PC-3 (cell line): Measurements from ENCODE around the gene IRX4. TPM values are rescaled to one million over a fixed set of nuclear protein-coding genes. Genes with fewer than 3 reads are reported as not detected.

Source experiments
- ATAC-seq: fragments of 200-7000 bp; cut with Tn5 transposase; 2 replicates; pipeline ENCODE4 v1.9.1; 2020; ENCODE audit warnings: mild to moderate bottlenecking, moderate library complexity
- BruUV-seq: library from RNA; stranded (reverse); fragments of 400-500 nt; replicated peaks from 2 replicates; lab custom pipeline; 2021; lab: Mats Ljungman, UMichigan
- CTCF ChIA-PET: fragments of 300-600 bp; sonication (Branson Sonifier 250); formaldehyde crosslinking; loops from one replicate; lab custom pipeline; 2022; ENCODE audit warnings: antibody characterized with exemption; lab: Charles Lee
- POLR2A ChIA-PET: fragments of 300-600 bp; sonication (Branson Sonifier 250); formaldehyde crosslinking; loops from one replicate; lab custom pipeline; 2022; ENCODE audit warnings: antibody characterized with exemption; ENCODE audit not compliant: unreplicated experiment; lab: Charles Lee
- DNase-seq: peaks from one replicate; pipeline ENCODE4 v3.0.0-alpha.2; 2015
- H2AFZ ChIP-seq: fragments of 300-600 bp; sonication (generic); 2 replicates; pipeline ENCODE4 v1.6.0; 2016; ENCODE audit warnings: antibody characterized with exemption, low read length
- H3F3A ChIP-seq: fragments of 300-600 bp; sonication (generic); one replicate; pipeline ENCODE4 v1.6.0; 2017; ENCODE audit warnings: antibody characterized with exemption, low read length, control low read depth, mild to moderate bottlenecking; ENCODE audit not compliant: unreplicated experiment
- H3K27ac ChIP-seq: fragments of 300-600 bp; sonication (generic); 2 replicates; pipeline ENCODE4 v1.5.1; 2016; ENCODE audit warnings: mild to moderate bottlenecking, low read length
- H3K27me3 ChIP-seq: fragments of 300-600 bp; sonication (generic); 2 replicates; pipeline ENCODE4 v1.6.1; 2016; ENCODE audit warnings: low read length, mixed read lengths
- H3K36me3 ChIP-seq: fragments of 300-600 bp; sonication (generic); 2 replicates; pipeline ENCODE4 v1.6.1; 2016; ENCODE audit warnings: low read depth, mixed run types, low read length, mixed read lengths
- H3K4me1 ChIP-seq: fragments of 300-600 bp; sonication (generic); 2 replicates; pipeline ENCODE4 v1.5.1; 2016; ENCODE audit warnings: low read length; ENCODE audit not compliant: insufficient read depth
- H3K4me2 ChIP-seq: fragments of 300-600 bp; sonication (generic); 2 replicates; pipeline ENCODE4 v1.6.0; 2016; ENCODE audit warnings: low read length
- H3K4me3 ChIP-seq: fragments of 300-600 bp; sonication (generic); 2 replicates; pipeline ENCODE4 v1.5.1; 2016; ENCODE audit warnings: mild to moderate bottlenecking, low read length, mixed read lengths
- H3K79me2 ChIP-seq: fragments of 300-600 bp; sonication (generic); 2 replicates; pipeline ENCODE4 v1.6.1; 2017; ENCODE audit warnings: low read length, mixed read lengths
- H3K9ac ChIP-seq: fragments of 300-600 bp; sonication (generic); 2 replicates; pipeline ENCODE4 v1.6.0; 2016; ENCODE audit warnings: mild to moderate bottlenecking, low read length
- H3K9me2 ChIP-seq: fragments of 300-600 bp; sonication (generic); replicated peaks from 2 replicates; pipeline ENCODE4 v1.6.1; 2016; ENCODE audit warnings: mixed run types, low read length, mixed read lengths
- H3K9me3 ChIP-seq: fragments of 300-600 bp; sonication (generic); 2 replicates; pipeline ENCODE4 v1.6.1; 2016; ENCODE audit warnings: low read length, mixed read lengths
- H4K20me1 ChIP-seq: fragments of 300-600 bp; sonication (generic); 2 replicates; pipeline ENCODE4 v1.6.1; 2016; ENCODE audit warnings: low read length, mixed read lengths
- CTCF ChIP-seq: fragments of 300-600 bp; sonication (generic); conservative IDR thresholded peaks from 2 replicates; pipeline ENCODE4 v1.5.1; 2017; ENCODE audit warnings: antibody characterized with exemption, low read depth, mild to moderate bottlenecking, low read length
- EZH2 ChIP-seq: fragments of 300-600 bp; sonication (generic); IDR thresholded peaks from one replicate; pipeline ENCODE4 v1.6.1; 2017; ENCODE audit warnings: antibody characterized with exemption, mild to moderate bottlenecking, low read length; ENCODE audit not compliant: unreplicated experiment
- EZH2phosphoT487 ChIP-seq: fragments of 300-600 bp; sonication (generic); IDR thresholded peaks from 2 replicates; pipeline ENCODE4 v1.6.1; 2018; ENCODE audit warnings: mild to moderate bottlenecking, antibody characterized with exemption, low read length, borderline replicate concordance
- intact Hi-C: fragments of 100-400 bp; cut with micrococcal nuclease; formaldehyde crosslinking; loops from 2 replicates; pipeline ENCODE4 v1.9.0; 2023
- total RNA-seq: library from RNA; depleted of rRNA; stranded (reverse); fragments of >200 nt; gene quantifications from 2 replicates; pipeline ENCODE4 v1.2.3, GENCODE V29; 2014

Gene IRX4
- total RNA-seq, 1 experiment from 2014 or later, result not detected

GRCh38 chr5:1881731-1882336 is 891 bp downstream of the IRX4 start:
- Histone ChIP-seq H3K9ac (no peak overlapping the region), H3F3A (no peaks in the 10 kb centered on the region), H3K4me1 (peaks cover 11% of the 10 kb centered on the region; the same call in 1 of the 2 replicates), H4K20me1 (no peaks in the 10 kb centered on the region), H3K9me2 (no peaks in the 10 kb centered on the region), H3K27ac (no peak overlapping the region), H3K9me3 (no peaks in the 10 kb centered on the region), H3K36me3 (no peaks in the 10 kb centered on the region), H3K27me3 (peaks cover 47% of the 10 kb centered on the region), H3K4me3 (no peak overlapping the region; the same call in 1 of the 2 replicates), H2AFZ (peak overlapping the region; percentile 70; the same call in 1 of the 2 replicates), H3K4me2 (peak overlapping the region; percentile 84), H3K79me2 (no peaks in the 10 kb centered on the region)
- TF ChIP-seq CTCF (no peak), EZH2phosphoT487 (no peak), EZH2 (no peak)
- ChIA-PET POLR2A (no interaction called here), CTCF (no interaction called here)
- no TSS peak for BruUV-seq
- ATAC-seq, result no peak
- no peak for DNase-seq
- intact Hi-C loops, result no loop called here

GRCh38 chr5:1881098-1881572 is 1.6 kb downstream of the IRX4 start:
- peak; percentile 25 for DNase-seq
- Histone ChIP-seq H2AFZ (no peak overlapping the region), H3K4me1 (peaks cover 11% of the 10 kb centered on the region; the same call in 1 of the 2 replicates), H3K9me3 (no peaks in the 10 kb centered on the region), H3K4me3 (no peak overlapping the region), H3K9ac (no peak overlapping the region), H3K36me3 (no peaks in the 10 kb centered on the region), H3K27ac (no peak overlapping the region), H3K27me3 (peaks cover 41% of the 10 kb centered on the region), H3K4me2 (no peak overlapping the region), H3K9me2 (no peaks in the 10 kb centered on the region), H4K20me1 (no peaks in the 10 kb centered on the region), H3K79me2 (no peaks in the 10 kb centered on the region), H3F3A (no peaks in the 10 kb centered on the region)
- no peak for TF ChIP-seq CTCF
- no peak for TF ChIP-seq EZH2phosphoT487
- TF ChIP-seq EZH2, result no peak
- POLR2A ChIA-PET, result no interaction called here
- ATAC-seq, result no peak
- intact Hi-C loops, result no loop called here
- CTCF ChIA-PET, result no interaction called here
- BruUV-seq, result no TSS peak

GRCh38 chr5:1880377-1881025 is 2.2 kb downstream of the IRX4 start:
- no peaks in the 10 kb centered on the region for H4K20me1 ChIP-seq
- H3F3A ChIP-seq, result no peaks in the 10 kb centered on the region
- no peaks in the 10 kb centered on the region for H3K9me2 ChIP-seq
- intact Hi-C loops, result no loop called here
- ChIA-PET CTCF (no interaction called here), POLR2A (no interaction called here)
- DNase-seq (no peak), ATAC-seq (no peak)
- no peak overlapping the region for H3K4me3 ChIP-seq
- no peak overlapping the region for H2AFZ ChIP-seq
- no peak for TF ChIP-seq CTCF
- no peak for TF ChIP-seq EZH2phosphoT487
- no peak for TF ChIP-seq EZH2
- H3K9me3 ChIP-seq, result no peaks in the 10 kb centered on the region
- BruUV-seq, result no TSS peak
- H3K36me3 ChIP-seq, result no peaks in the 10 kb centered on the region
- peaks cover 35% of the 10 kb centered on the region for H3K27me3 ChIP-seq
- no peak overlapping the region for H3K4me2 ChIP-seq
- no peak overlapping the region for H3K27ac ChIP-seq
- no peaks in the 10 kb centered on the region for H3K79me2 ChIP-seq
- H3K9ac ChIP-seq, result no peak overlapping the region
- H3K4me1 ChIP-seq, result peaks cover 11% of the 10 kb centered on the region; the same call in 1 of the 2 replicates
